T-helper 17 cell (primary cell): ENCODE results near the gene AREG. TPM values are rescaled to one million over a fixed set of nuclear protein-coding genes. Genes with fewer than 3 reads are reported as not detected.

Source experiments
- ATAC-seq: fragments of 150-1000 bp; cut with Tn5 transposase; 2 replicates; pipeline ENCODE4 v1.10.0; 2021; ENCODE audit warnings: mild to moderate bottlenecking, moderate library complexity
- DNase-seq, 3 donors: peaks; one replicate each; pipeline versions ENCODE4 v3.0.0 to v3.0.0-alpha.2; 2020 to 2021
- H3K9me3 ChIP-seq: one replicate; pipeline ENCODE4 v1.7.0; 2013; ENCODE audit warnings: low read length, mild to moderate bottlenecking; ENCODE audit not compliant: control insufficient read depth, poor library complexity, severe bottlenecking
- H3K27ac Mint-ChIP-seq: one replicate; pipeline ENCODE4 v1.8.0; 2022; ENCODE audit warnings: mild to moderate bottlenecking, moderate library complexity, mixed read lengths
- H3K27me3 Mint-ChIP-seq: one replicate; pipeline ENCODE4 v1.8.0; 2022; ENCODE audit warnings: mixed read lengths
- H3K36me3 Mint-ChIP-seq: one replicate; pipeline ENCODE4 v1.8.0; 2022; ENCODE audit warnings: low read depth, mixed read lengths
- H3K4me1 Mint-ChIP-seq: one replicate; pipeline ENCODE4 v1.8.0; 2022; ENCODE audit warnings: mild to moderate bottlenecking, mixed read lengths
- H3K4me3 Mint-ChIP-seq: one replicate; pipeline ENCODE4 v1.8.0; 2022; ENCODE audit warnings: mild to moderate bottlenecking, moderate library complexity, mixed read lengths
- total RNA-seq, 4 donors: library from RNA in 2 of 4; stranded (reverse) in 2 of 4; gene quantifications; one replicate each; pipeline ENCODE4 v1.2.3 and lab custom pipeline; 2022 to 2026

AREG gene
- total RNA-seq, 2 donors from 2014 or later: 15.0 to 17.3 TPM

DNA sequence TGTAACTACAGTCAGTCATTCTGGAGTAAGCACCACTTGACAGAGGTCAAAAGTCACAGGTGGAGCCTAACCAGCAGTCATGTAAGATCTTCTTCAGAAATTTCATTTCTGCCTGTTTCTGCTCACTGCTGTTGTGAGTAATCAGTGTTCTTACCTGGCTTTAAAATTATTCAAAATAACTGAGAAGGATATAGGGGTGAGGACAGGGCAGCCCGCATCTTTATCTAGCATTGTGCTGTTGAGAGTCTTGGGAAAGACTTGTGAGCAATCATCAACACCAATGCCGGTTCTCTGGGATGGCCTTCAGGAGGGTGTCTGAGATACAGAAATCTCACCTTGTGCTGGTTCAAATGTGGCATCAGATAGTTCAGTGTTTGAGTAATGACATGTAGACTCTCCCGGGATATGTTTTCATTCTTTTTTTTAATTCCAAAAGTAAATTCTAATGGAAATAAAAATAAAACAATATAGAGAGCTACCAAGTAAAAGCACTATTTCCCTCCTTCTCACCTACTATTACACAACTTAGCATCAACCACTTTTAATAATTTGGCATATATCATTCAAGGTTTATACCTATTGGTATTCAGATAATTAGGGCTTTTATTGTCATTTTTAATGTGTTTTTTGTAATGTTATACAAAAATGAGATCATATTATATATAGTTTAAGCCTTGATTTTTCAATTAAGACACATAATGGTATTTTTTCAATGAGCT lies 37.1 kb downstream of the AREG start:
- no peaks in the 10 kb centered on the region for H3K36me3 Mint-ChIP-seq
- H3K9me3 ChIP-seq: no peaks in the 10 kb centered on the region
- no peaks in the 10 kb centered on the region for H3K4me1 Mint-ChIP-seq
- no peak for DNase-seq
- no peak overlapping the region for H3K27ac Mint-ChIP-seq
- H3K27me3 Mint-ChIP-seq: peaks cover 37% of the 10 kb centered on the region
- H3K4me3 Mint-ChIP-seq: no peak overlapping the region
- no peak for ATAC-seq

DNA sequence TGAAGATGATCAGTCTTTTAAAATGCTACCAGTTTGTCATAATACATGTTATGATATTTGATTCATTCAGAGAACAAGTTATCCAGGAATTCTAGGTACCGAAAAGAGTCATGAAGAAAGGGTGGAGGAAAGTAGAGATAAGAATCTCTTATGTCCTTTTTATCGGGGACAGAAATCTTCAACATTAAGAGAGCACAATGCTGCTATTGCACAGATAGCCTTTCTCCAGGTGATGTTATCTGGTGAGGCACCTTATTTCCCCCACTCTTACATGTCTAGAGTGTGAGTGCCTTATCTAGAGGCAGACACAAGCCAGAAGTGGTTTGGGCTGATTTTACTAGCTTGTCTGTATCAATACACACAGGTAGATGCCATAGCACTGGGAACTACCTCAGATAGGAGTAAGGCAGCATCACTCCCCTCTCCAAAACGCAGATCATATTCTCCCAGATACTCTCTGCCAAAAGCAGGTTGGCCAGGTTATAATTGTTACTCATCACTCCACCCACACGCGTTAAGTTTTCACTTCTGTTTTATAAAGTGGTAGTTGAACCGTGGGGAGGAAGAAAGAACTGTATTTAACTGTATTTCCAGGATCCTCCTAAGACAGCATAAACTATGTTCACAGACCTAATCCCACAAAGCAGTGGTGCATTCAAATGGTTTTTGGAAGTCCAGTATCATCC lies 38.4 kb downstream of the AREG start:
- no peaks in the 10 kb centered on the region for H3K4me1 Mint-ChIP-seq
- no peak overlapping the region for H3K27ac Mint-ChIP-seq
- ATAC-seq (no peak), DNase-seq (no peak)
- no peaks in the 10 kb centered on the region for H3K9me3 ChIP-seq
- no peak overlapping the region for H3K4me3 Mint-ChIP-seq
- H3K27me3 Mint-ChIP-seq: peaks cover 37% of the 10 kb centered on the region
- H3K36me3 Mint-ChIP-seq: no peaks in the 10 kb centered on the region

DNA sequence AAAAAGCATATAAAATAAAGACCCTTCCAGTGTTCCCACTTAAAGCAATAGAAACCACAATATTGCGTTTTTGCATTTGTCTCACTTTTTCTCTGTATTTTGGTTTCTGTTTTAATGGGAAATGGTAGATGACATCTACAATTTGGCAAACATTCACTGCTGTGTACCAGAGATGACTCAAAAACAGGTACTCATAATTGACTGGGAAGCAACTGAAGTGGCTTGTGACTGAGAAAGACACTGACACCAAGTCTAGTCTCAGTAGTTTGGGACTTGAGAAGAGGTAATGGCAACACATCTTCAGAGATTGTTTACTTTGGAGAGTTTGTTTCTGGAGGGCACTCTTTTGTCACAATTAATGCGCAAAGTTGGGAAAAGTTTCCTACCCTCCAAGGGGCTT lies 42.0 kb downstream of the AREG start:
- DNase-seq: no peak
- no peak for ATAC-seq
- Mint-ChIP-seq H3K4me1 (peaks cover 3% of the 10 kb centered on the region), H3K27ac (no peak overlapping the region), H3K4me3 (no peak overlapping the region), H3K27me3 (peaks cover 25% of the 10 kb centered on the region), H3K36me3 (no peaks in the 10 kb centered on the region)
- H3K9me3 ChIP-seq: no peaks in the 10 kb centered on the region

DNA sequence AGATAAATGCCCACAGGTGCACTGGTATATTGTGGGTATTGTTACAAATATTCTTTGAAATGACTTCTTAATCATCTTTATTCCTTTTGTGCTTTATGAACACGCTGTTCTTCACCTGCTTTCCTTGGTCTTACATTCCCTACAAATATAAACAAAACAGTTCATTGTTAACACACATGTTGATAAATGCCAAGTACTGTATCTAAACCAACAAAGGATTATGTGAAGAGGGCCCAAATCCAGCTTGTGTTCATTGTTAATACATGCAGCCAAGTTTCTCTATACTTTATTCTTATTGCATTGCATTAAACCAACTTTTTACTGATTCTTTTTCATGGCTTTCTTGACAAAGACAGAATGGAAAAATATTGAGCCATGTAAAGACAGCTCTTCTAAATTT lies 42.8 kb downstream of the AREG start:
- no peak for ATAC-seq
- peaks cover 3% of the 10 kb centered on the region for H3K4me1 Mint-ChIP-seq
- no peak overlapping the region for H3K4me3 Mint-ChIP-seq
- peaks cover 22% of the 10 kb centered on the region for H3K27me3 Mint-ChIP-seq
- no peak overlapping the region for H3K27ac Mint-ChIP-seq
- H3K9me3 ChIP-seq: no peaks in the 10 kb centered on the region
- no peak for DNase-seq
- H3K36me3 Mint-ChIP-seq: no peaks in the 10 kb centered on the region

GRCh38 chr4:74490736-74491135 lies 45.8 kb downstream of the AREG start:
- ATAC-seq (no peak), DNase-seq (no peak)
- Mint-ChIP-seq H3K27ac (no peak overlapping the region), H3K4me3 (no peak overlapping the region), H3K4me1 (peaks cover 3% of the 10 kb centered on the region), H3K36me3 (no peaks in the 10 kb centered on the region), H3K27me3 (peaks cover 7% of the 10 kb centered on the region)
- H3K9me3 ChIP-seq: no peaks in the 10 kb centered on the region

GRCh38 chr4:74499986-74500781 lies 55.2 kb downstream of the AREG start:
- H3K4me3 Mint-ChIP-seq: no peak overlapping the region
- no peaks in the 10 kb centered on the region for H3K4me1 Mint-ChIP-seq
- H3K36me3 Mint-ChIP-seq: no peaks in the 10 kb centered on the region
- H3K9me3 ChIP-seq: no peaks in the 10 kb centered on the region
- H3K27me3 Mint-ChIP-seq: peaks cover 25% of the 10 kb centered on the region
- no peak for ATAC-seq
- H3K27ac Mint-ChIP-seq: no peak overlapping the region
- DNase-seq: no peak

GRCh38 chr4:74501579-74501978 lies 56.6 kb downstream of the AREG start:
- Mint-ChIP-seq H3K4me1 (no peaks in the 10 kb centered on the region), H3K27me3 (peaks cover 25% of the 10 kb centered on the region), H3K4me3 (no peak overlapping the region), H3K36me3 (peaks cover 2% of the 10 kb centered on the region), H3K27ac (no peak overlapping the region)
- no peaks in the 10 kb centered on the region for H3K9me3 ChIP-seq
- DNase-seq (no peak), ATAC-seq (no peak)

- DNase-seq (no peak), ATAC-seq (no peak)
- peaks cover 2% of the 10 kb centered on the region for H3K36me3 Mint-ChIP-seq
- H3K27me3 Mint-ChIP-seq: peaks cover 25% of the 10 kb centered on the region
- H3K9me3 ChIP-seq: no peaks in the 10 kb centered on the region
- H3K4me1 Mint-ChIP-seq: no peaks in the 10 kb centered on the region
- no peak overlapping the region for H3K27ac Mint-ChIP-seq
- H3K4me3 Mint-ChIP-seq: no peak overlapping the region
These were observed 58.6 kb downstream of the AREG start for GRCh38 chr4:74503580-74503979.

- no peaks in the 10 kb centered on the region for H3K4me1 Mint-ChIP-seq
- H3K27me3 Mint-ChIP-seq: peaks cover 23% of the 10 kb centered on the region
- ATAC-seq (no peak), DNase-seq (no peak)
- H3K27ac Mint-ChIP-seq: no peak overlapping the region
- no peak overlapping the region for H3K4me3 Mint-ChIP-seq
- no peaks in the 10 kb centered on the region for H3K9me3 ChIP-seq
- peaks cover 2% of the 10 kb centered on the region for H3K36me3 Mint-ChIP-seq
These were observed 59.3 kb downstream of the AREG start for GRCh38 chr4:74504212-74504611.

Other genes with a start within 250 kb of the AREG start
- not detected for gene EPGN, start 136.7 kb upstream of the AREG start, total RNA-seq
- gene EREG, start 80.0 kb upstream of the AREG start, total RNA-seq: 1 to 10 TPM; 1.1 to 6.2 TPM